Left forelimb (tissue), 1 donor: ENCODE measurements around the gene CTIF.

Experiments used
- DNase-seq: peaks from one replicate; pipeline ENCODE4 v3.0.0-alpha.2; 2018; ENCODE audit warnings: low spot score

The CTIF gene

DNA sequence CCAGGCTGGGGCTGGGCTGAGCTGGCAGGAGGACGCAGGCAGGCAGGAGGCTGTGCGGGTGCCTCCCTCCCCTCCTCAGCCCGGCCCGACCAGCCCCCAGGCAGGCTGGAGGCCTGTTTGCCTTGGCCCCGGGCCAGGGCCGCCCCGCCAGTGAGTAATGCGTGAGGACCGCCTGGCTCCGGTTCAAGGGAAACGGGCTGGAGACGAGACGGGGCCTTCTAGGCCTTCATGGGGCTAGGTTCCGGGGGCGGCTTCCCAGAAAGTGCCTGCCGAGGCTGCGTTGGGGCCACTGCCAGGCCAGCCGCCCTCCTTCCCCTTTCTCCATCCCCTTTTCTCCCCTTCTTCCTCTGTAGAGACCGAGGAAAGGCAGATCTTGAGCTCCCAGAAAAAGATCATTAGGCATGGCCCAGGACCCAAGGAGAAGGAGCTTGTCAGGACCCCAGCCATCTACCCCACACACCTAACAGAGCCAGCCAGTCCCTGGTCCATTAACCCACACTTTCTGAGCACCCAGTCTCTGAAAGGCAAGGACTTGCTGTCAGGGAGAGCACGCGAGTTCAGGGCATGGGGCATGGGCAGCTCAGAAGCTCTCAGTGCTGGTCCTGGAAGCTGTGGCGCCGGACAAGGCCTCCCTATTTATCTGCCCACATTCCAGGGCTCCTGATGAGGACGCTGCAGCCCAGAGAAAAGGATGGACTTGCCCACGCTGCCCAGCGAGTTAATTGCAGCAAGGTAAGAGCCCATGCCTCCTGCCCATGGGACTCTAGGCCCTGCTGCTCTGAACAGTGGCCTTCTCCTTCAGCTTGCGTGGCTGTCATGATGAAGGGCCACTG is 363.4 kb downstream of the CTIF start:
- DNase-seq: peak; percentile 91

DNA sequence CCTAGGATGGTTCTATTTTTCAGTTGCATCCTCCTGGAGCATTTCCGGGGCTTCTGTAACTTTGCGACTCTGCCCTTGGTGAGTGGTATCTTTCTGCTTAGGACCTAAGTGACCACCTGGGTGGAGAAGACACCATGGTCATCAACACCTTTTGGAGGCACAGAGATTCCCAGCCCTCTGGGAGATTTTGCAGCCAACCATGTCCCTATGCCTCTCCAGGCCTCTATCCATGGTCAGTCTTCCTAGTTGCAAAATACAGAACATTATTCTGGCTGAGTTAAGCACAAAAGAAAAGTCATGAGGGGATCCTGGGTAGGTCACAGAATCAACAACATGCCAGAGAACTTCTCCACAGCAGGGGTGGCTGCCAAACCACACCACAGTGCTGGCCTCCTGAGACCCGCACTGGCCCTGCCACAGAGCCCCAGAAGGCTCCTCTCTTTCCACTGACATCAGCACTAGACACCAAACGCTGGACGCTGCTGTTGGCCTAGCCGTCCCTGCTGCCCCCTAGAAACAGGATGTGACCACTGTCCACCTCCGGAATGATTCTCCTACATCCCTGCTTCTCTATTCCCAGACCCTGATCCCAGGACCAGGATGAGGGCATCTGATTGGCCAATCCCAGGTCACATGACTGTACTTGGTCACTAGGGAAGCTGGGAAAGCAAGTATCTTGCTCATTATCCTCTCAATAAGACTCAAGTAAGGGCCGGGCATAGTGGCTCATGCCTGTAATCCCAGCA is 364.2 kb downstream of the CTIF start:
- DNase-seq: peak; percentile 62

DNA sequence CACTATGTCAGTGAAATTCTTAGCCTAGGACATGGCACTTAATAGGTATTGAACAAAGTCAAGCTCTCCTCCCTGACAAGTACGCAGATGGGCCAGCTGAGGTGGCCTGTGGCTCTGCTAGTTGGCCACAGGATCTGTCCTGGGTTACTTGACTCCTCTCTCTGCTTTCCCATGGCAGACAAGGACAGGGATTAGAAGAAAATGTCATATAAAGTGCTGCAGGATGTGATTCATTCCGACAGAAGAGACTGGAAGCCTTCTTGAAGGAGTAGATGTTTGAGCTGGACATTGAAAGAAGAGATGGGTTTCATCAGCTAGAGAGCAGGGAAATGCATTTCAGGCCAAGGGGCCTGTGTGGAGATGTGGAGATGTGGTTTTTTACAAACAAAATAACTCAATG is 365.3 kb downstream of the CTIF start:
- DNase-seq: no peak

DNA sequence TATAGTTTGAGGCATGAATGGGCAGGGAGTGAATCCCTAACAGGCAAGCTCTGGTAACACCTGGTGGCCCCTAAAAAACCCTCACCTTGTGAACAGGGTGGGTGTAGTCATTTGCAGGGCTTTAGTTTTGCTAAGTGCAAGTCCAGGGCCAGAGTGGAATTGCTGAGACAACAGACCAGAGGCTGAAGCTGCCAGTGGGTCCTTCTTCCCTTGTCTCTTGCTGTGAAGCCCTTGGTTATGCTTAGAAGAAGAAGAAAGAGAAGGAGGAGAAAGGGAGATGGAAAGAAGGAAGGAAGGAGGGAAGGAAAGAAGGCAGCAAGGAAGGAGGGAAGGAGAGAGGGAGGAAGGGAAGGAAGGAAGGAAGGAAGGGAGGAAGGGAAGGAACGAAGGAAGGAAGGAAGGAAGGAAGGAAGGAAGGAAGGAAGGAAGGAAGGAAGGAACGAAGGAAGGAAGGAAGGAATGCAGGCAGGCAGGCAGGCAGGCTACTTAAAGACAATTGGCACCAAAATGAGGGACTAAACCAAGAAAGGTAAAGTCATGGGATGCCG is 366.1 kb downstream of the CTIF start:
- no peak for DNase-seq

DNA sequence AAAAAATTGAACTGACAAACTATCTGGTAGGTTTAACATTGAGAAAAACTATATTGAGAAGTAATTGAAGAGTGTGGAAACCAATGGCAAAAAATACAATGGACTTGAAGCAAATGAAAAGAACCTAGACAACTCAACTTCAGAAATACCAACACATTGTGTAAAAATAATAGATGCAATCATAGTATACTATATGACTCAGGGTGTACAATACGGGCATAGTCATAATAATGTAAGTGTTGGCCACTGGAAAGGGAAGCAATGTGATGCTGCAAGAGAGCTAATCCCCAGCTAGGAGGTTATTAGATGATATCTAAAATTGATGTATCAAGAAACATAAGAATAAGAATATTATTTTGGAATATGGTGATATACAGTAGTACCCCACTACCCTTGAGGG is 366.7 kb downstream of the CTIF start:
- DNase-seq: no peak

DNA sequence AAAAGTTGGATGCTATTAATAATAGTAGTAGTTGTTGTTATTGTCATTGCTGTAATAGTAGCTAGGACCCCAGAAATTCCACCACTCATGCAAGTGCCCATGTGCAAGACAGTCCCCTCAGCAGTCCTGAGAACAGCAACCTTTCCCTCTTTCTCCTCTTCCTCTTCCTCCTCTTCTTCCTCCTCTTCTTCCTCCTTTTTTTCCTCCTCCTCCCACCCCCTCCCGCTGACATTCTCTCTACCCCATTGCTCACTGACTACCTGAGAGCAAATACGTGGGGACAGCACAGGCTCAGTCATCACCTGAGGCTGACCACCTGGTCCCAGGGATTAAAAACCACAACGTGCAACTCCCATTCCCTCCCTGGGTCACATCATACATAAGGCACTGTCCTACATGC is 370.1 kb downstream of the CTIF start:
- no peak for DNase-seq

DNA sequence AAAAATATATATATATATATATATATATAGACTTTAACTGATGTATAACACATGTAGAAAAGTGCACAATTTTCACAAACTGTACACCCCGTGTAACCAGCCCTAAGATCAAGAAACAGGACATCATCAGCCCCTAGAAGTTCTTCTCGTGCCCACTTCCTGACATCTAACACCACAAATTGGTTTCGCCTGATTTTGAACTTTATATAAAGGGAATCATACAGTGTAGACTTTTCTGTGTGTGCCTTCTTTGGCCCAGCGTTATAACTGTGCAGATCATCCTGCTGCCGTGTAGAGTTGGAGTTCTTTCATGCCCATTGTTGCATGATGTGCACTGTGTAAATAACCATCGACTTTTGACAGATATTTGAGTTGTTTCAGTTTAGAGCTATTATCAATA is 370.9 kb downstream of the CTIF start:
- no peak for DNase-seq

DNA sequence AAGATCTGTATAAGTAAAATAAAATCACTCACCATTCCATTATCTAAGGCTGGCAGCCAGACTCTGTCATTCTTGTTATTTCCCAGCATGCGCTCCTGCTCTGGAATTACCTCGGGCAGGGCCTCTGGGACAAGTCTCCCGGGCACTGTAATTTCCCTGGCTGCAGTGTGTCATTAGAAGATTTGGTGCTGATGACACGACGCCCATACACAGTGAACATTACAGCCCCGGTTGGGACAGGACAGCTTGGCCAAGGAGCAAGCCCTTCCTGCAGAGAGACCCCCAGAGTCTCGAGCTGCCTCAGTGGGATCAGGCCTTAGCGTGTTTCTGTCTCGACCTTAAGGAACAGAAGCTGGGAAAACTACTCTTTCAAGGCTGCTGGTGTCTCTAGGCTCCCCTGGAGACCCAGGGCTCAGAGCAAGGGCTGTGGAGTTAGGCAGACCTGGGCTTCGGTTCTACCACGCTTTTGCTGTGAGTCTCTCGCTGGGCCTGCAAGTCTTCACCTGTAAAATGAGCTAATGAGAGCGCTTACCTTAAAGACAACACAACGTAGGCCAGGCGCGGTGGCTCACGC is 372.2 kb downstream of the CTIF start:
- peak; percentile 59 for DNase-seq
